HG02885 (cell line): Measurements from ENCODE around the gene ANKRD17.

Experiments used
- ATAC-seq: cut with Tn5 transposase; IDR thresholded peaks from one replicate; pipeline ENCODE4 v1.9.1; 2021; ENCODE audit warnings: mild to moderate bottlenecking; ENCODE audit not compliant: unreplicated experiment, poor library complexity

ANKRD17 gene

GRCh38 chr4:73139245-73139644, 119.4 kb downstream of the ANKRD17 start:
- ATAC-seq, result no peak

GRCh38 chr4:73137121-73137520, 121.5 kb downstream of the ANKRD17 start:
- no peak for ATAC-seq

- ATAC-seq, result no peak
Observed at GRCh38 chr4:73133784-73134183, 124.8 kb downstream of the ANKRD17 start.

- ATAC-seq, result no peak
Observed at GRCh38 chr4:73131281-73131680, 127.3 kb downstream of the ANKRD17 start.

- ATAC-seq, result no peak
Observed at GRCh38 chr4:73129319-73129718, 129.3 kb downstream of the ANKRD17 start.

- ATAC-seq, result peak; percentile 69
Observed at GRCh38 chr4:73127839-73128453, 130.7 kb downstream of the ANKRD17 start.

- ATAC-seq, result no peak
Observed at GRCh38 chr4:73109493-73109892, 149.1 kb downstream of the ANKRD17 start.

- no peak for ATAC-seq
Observed at GRCh38 chr4:73104695-73105094, 153.9 kb downstream of the ANKRD17 start.

GRCh38 chr4:73103799-73104503, 154.6 kb downstream of the ANKRD17 start:
- no peak for ATAC-seq

GRCh38 chr4:73099143-73099542, 159.5 kb downstream of the ANKRD17 start:
- ATAC-seq, result no peak

GRCh38 chr4:73098713-73099112, 159.9 kb downstream of the ANKRD17 start:
- ATAC-seq, result no peak

- no peak for ATAC-seq
Observed at GRCh38 chr4:73098016-73098415, 160.6 kb downstream of the ANKRD17 start.

- ATAC-seq, result no peak
Observed at GRCh38 chr4:73092868-73093267, 165.7 kb downstream of the ANKRD17 start.

GRCh38 chr4:73090738-73091137, 167.9 kb downstream of the ANKRD17 start:
- ATAC-seq, result no peak

GRCh38 chr4:73087871-73088270, 170.7 kb downstream of the ANKRD17 start:
- ATAC-seq, result no peak

GRCh38 chr4:73086095-73086868, 172.3 kb downstream of the ANKRD17 start:
- ATAC-seq, result no peak

- ATAC-seq, result peak; percentile 83
Observed at GRCh38 chr4:73080789-73081188, 177.8 kb downstream of the ANKRD17 start.

GRCh38 chr4:73075832-73076231, 182.8 kb downstream of the ANKRD17 start:
- ATAC-seq, result no peak

GRCh38 chr4:73070074-73070390, 188.6 kb downstream of the ANKRD17 start:
- ATAC-seq, result peak; percentile 19

GRCh38 chr4:73069338-73070073, 189.1 kb downstream of the ANKRD17 start, which contains the start of gene COX18:
COX18 (minus strand) TSS chr4:73069716; CDS start chr4:73069649, 67 bp downstream.
- ATAC-seq, result peak; percentile 82
